Tibial artery (tissue), 4 donors: ENCODE measurements around the gene AHI1.

Experiments
- DNase-seq, 2 donors: peaks; one replicate each; pipeline ENCODE4 v3.0.0-alpha.2; 2019
- H3K27ac ChIP-seq, 2 donors: fragments of 200-600 bp; sonication (generic) in 1 of 2; 1 replicate in 1 of 2; 2 replicates in 1 of 2; pipeline ENCODE4 v1.5.1; 2018 to 2019; ENCODE audit warnings: mild to moderate bottlenecking in 1 of 2
- H3K27me3 ChIP-seq, 2 donors: fragments of 200-600 bp; sonication (generic) in 1 of 2; one replicate each; pipeline versions ENCODE4 v1.5.1 to v1.6.0; 2016 to 2019
- H3K36me3 ChIP-seq, 3 donors: fragments of 200-600 bp; sonication (generic) in 2 of 3; one replicate each; pipeline ENCODE4 v1.5.1; 2016 to 2019; ENCODE audit warnings: mild to moderate bottlenecking in 2 of 3
- H3K4me1 ChIP-seq, 4 donors: fragments of 200-600 bp; sonication (generic) in 2 of 4; 1 replicate in 3 of 4; 2 replicates in 1 of 4; pipeline ENCODE4 v1.5.1; 2016 to 2019
- H3K4me3 ChIP-seq, 2 donors: fragments of 200-600 bp; sonication (generic) in 1 of 2; 1 replicate in 1 of 2; 2 replicates in 1 of 2; pipeline ENCODE4 v1.5.1; 2018 to 2019; ENCODE audit warnings: mild to moderate bottlenecking in 2 of 2
- H3K9me3 ChIP-seq, 3 donors: fragments of 200-600 bp; sonication (generic) in 1 of 3; one replicate each; pipeline ENCODE4 v1.5.1; 2016 to 2019
- CTCF ChIP-seq, 2 experiments: fragments of 200-600 bp in 1 of 2; fragments of 450-650 bp in 1 of 2; IDR thresholded peaks; one replicate each; pipeline ENCODE4 v1.5.1; 2017 to 2019; ENCODE audit warnings: antibody characterized with exemption in 2 of 2, mild to moderate bottlenecking in 1 of 2, moderate library complexity in 1 of 2
- intact Hi-C: fragments of 100-400 bp; cut with DNase I; formaldehyde crosslinking; loops from one replicate; pipeline ENCODE4 v1.15.0; 2023; ENCODE audit warnings: low total_unique reads

Gene AHI1

GRCh38 chr6:135304883-135305282 is 192.7 kb downstream of the AHI1 start:
- H3K4me1 ChIP-seq = no peaks in the 10 kb centered on the region
- H3K9me3 ChIP-seq = no peaks in the 10 kb centered on the region
- H3K27ac ChIP-seq = no peak overlapping the region
- H3K36me3 ChIP-seq = peaks cover 8 to 13% (median 11%) of the 10 kb centered on the region in 3 donors
- DNase-seq = no peak
- intact Hi-C loops = no loop called here
- H3K27me3 ChIP-seq = no peaks in the 10 kb centered on the region
- no peak for TF ChIP-seq CTCF (IDR thresholded peaks at IDR 0.05)
- H3K4me3 ChIP-seq = no peak overlapping the region

GRCh38 chr6:135301304-135301703 is 196.2 kb downstream of the AHI1 start:
- H3K36me3 ChIP-seq = peaks cover 0 to 22% (median 19%) of the 10 kb centered on the region in 3 donors
- intact Hi-C loops = no loop called here
- no peaks in the 10 kb centered on the region for H3K9me3 ChIP-seq
- TF ChIP-seq CTCF (IDR thresholded peaks at IDR 0.05) = no peak
- DNase-seq = no peak
- H3K4me1 ChIP-seq = no peaks in the 10 kb centered on the region
- no peaks in the 10 kb centered on the region for H3K27me3 ChIP-seq
- H3K27ac ChIP-seq = no peak overlapping the region
- H3K4me3 ChIP-seq = no peak overlapping the region

DNA sequence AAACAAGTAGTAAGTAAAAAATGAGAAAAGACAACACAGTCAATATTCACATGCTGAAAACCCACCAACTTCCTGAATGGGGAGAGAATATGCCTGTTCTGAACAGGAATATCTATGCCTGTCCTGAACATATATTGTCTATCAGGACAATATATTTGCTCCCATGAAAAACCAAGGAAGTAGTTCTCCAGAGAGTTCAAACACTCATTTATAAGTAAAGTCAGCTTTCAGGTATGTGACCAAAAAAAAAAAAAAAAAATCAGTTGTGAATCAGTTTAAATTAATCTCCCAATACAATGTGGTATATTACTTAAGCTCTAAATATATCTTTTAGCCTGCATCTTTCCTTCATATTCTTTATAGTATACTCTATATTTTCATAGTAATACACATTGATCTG is 197.0 kb downstream of the AHI1 start:
- H3K9me3 ChIP-seq = no peaks in the 10 kb centered on the region
- no peak for DNase-seq
- H3K27ac ChIP-seq = no peak overlapping the region
- H3K27me3 ChIP-seq = no peaks in the 10 kb centered on the region
- intact Hi-C loops = no loop called here
- no peak overlapping the region for H3K4me3 ChIP-seq
- peaks cover 4 to 29% (median 19%) of the 10 kb centered on the region in 3 donors for H3K36me3 ChIP-seq
- H3K4me1 ChIP-seq = no peaks in the 10 kb centered on the region
- no peak for TF ChIP-seq CTCF (IDR thresholded peaks at IDR 0.05)

DNA sequence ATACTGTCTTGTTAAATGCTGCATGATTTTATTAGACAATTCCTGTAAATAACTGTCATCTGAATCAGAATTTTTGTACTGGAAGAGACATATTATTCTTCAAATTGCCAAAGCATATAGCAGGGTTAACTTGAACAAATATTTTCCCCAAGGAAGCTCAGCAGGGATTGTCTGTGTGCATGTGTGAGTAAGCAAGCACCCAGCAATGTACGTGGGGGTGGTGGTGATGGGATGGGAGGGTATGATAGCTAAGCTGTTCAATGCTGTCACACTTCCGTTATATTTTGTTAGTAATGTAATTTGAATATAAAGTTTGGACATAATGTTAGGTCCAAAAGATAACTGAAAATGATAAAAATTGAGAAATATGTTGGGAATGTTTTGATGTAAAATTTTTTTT is 198.3 kb downstream of the AHI1 start:
- no peak overlapping the region for H3K4me3 ChIP-seq
- H3K4me1 ChIP-seq = no peaks in the 10 kb centered on the region
- intact Hi-C loops = no loop called here
- no peaks in the 10 kb centered on the region for H3K27me3 ChIP-seq
- no peak overlapping the region for H3K27ac ChIP-seq
- DNase-seq = no peak
- peaks cover 9 to 25% (median 14%) of the 10 kb centered on the region in 3 donors for H3K36me3 ChIP-seq
- H3K9me3 ChIP-seq = no peaks in the 10 kb centered on the region
- TF ChIP-seq CTCF (IDR thresholded peaks at IDR 0.05) = no peak

DNA sequence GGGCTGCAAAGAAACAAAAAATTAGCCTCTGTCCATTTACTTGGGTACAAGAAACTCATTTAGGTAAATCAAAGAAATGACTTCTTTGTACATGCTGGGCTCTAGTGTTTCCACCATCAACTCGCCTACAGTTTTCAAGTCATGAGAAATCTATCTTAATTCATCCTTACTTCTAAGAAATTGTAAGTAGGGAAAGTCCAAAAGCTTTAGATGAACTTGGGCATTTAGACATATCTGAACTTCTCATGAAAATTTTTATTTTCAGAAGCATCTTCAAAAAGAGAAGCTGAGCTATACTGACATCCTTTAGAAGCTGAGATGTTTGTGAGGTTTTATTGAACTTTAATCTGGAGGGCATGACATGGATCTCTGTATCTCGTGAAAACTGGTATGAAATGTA is 199.1 kb downstream of the AHI1 start:
- H3K27ac ChIP-seq = no peak overlapping the region
- no peak for DNase-seq
- intact Hi-C loops = no loop called here
- TF ChIP-seq CTCF (IDR thresholded peaks at IDR 0.05) = no peak
- H3K4me1 ChIP-seq = no peaks in the 10 kb centered on the region
- peaks cover 9 to 25% (median 16%) of the 10 kb centered on the region in 3 donors for H3K36me3 ChIP-seq
- H3K9me3 ChIP-seq = no peaks in the 10 kb centered on the region
- H3K4me3 ChIP-seq = no peak overlapping the region
- no peaks in the 10 kb centered on the region for H3K27me3 ChIP-seq

DNA sequence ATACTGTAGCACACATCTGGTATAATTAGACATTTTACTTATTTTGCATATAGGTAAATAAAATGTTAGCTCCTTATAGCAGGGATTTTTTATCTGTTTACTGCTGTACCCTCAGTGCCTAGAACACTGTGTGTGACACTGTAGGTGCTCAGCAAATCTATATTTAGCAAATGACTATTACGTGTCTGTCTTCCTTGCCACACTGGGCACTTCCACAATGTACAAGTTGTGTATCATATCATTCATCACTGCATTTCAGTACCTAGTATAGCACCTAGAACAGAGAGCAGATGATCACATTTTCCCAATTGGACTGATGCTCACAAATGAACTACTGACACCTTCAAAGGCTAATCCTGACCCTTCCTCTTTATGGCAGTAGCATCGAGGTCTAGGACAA is 200.8 kb downstream of the AHI1 start:
- Histone ChIP-seq H3K9me3 (no peaks in the 10 kb centered on the region), H3K36me3 (peaks cover 9 to 20% (median 11%) of the 10 kb centered on the region in 3 donors), H3K27ac (no peak overlapping the region), H3K4me3 (no peak overlapping the region), H3K4me1 (no peaks in the 10 kb centered on the region), H3K27me3 (no peaks in the 10 kb centered on the region)
- intact Hi-C loops = no loop called here
- DNase-seq = no peak
- no peak for TF ChIP-seq CTCF (IDR thresholded peaks at IDR 0.05)
